Stimulated activated CD4-positive, alpha-beta T cell treated with anti-CD3 and anti-CD28 coated beads, TNF-alpha, amount 100 ng/mL, for 48 hours (primary cell): ENCODE measurements around the gene ARHGAP23.
"Not testable (repeated sequence)": the region's sequence is repeated elsewhere in the genome, so short reads cannot be mapped to it uniquely, and the experiment has no call there.

ENCODE experiments used
- DNase-seq, 3 donors: peaks; one replicate each; pipeline ENCODE4 v3.0.0-alpha.2; 2020; ENCODE audit warnings: low read depth in 3 of 3

Gene ARHGAP23

DNA sequence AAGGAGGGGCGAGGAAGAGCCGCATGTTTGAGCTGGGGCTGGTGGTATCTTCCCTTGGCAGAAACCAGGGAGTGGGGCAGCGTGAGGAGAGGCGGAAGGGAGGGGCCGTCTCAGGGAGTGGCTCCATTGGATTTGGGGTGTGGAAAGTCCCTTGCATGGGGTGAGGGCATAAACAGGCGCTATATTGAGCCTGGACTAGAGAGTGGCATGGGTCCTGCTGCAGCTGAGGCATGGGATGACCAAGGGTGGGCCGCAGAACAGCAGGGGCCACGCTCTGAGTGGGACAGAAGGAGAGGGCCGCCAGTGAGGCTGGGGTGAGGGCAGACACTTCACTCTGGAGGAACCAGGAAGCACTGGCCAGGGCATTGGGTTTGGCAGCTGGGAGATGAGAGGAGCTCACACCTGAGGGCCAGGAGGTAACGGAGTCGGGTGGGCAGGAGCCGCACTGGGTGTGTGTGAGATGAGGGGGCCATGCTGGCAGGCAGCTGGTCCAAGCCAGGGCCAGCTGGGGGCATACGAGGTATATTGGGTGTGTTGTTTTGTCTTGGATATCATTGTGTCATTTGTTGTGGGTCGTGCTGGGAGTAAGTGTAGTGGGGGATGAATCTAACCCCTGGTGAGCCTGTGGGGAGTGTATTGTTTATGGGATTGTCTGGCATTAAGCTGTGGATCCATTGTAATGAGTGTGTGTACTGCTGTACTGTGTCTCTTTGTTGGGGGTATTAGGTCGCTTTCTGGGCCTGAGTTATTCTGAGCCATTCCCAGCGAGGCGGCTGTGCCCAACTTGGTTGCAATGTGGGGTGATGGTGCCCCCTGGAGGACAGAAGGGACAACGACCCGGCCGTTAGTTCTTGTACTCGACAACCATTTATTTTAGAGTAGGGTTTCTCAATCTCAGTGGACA is 56.2 kb downstream of the ARHGAP23 start:
- peak; percentile 44 to 49 (median 47) for DNase-seq

DNA sequence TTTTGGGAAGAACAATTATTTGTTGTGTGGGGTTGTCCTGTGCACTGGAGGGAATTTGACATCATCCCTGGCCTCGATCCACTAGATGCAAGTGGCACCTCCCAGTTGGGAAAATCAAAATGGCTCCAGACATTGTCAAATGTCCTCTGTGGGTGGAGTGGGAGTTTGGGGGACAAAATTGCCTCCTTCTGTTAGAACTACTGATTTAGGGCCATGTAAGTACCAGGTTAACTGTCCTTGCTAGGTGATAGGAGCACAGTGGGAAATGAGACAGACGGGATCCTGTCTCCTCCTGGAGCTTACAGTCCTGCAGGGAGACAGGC is 56.8 kb downstream of the ARHGAP23 start:
- no peak for DNase-seq

DNA sequence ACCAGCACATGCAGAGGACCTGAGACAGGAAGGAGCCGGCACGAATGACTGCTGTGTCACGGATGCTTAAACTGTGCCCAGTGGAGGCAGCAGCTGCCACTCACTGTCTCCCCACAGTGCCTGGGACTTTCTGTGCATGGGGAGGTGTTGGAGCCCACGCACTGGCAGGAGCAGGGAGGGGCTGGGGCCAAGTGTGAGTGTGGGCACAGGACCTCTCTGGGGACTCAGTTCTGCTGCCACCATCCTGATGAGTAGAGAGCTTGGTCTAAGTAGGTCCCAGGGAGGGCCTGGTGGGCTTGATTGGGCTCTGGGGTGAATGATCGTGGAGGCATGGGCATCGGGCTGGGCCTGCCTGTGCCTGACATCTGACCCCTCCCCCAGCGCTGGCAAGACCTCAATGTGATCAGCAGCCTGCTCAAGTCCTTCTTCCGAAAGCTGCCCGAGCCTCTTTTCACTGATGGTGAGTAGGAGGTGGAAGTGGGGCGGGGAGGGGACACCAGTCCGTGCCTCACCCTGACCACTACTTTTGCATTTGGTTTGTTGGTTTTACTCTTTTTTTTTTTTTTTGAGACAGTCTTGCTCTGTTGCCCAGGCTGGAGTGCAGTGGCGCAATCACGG is 57.5 kb downstream of the ARHGAP23 start:
- peak in 2 of 3 donors; percentile 12 to 16 for DNase-seq

DNA sequence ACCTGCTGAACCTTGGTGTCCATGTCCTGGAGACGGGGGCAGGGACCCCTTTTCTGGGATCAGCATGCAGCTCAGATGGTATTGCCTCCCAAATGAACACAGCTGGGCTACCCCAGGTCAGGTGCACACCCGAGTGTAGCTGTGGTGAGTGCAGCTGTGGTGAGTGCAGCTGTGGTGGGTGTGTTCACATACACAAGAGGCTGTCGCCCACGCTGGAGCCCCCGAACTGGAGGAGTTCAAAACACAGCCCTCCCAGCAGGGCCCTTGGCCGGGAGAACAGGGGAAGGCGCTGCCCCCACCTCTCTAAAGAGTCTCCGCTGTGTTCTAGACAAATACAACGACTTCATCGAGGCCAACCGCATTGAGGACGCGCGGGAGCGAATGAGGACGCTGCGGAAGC is 61.5 kb downstream of the ARHGAP23 start:
- not testable (repeated sequence) for DNase-seq

DNA sequence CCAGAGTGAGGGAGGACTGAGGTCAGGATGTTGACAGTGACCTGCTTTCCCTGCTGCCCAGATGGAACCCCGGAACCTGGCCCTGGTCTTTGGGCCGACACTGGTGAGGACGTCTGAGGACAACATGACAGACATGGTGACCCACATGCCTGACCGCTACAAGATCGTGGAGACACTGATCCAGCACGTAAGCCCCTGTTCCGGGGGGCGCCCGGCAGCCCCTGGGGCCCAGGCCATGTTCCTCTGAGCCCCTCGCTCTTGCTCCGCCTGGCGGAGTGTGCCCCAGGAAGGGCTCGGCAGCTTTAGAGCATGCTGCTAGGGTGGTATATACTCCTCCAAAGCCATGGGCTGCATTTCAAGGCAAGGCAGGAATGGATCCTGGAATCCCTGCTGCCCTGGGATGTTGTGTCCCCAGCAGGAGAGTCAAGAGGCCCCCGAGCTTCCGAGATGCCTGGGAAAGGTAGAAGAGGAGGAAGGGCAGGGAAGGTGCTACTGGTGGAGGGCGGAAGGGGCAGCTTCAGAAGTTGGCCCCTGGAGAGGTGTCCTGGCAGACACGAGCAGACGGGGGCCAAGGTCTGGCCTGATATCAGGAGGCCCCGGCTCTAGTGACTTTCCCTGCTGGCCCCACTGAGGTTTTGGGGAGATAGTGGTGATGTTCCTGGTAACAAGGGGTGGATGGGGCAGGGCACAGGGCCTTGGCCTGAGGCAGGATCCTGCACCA is 63.2 kb downstream of the ARHGAP23 start:
- not testable (repeated sequence) for DNase-seq

DNA sequence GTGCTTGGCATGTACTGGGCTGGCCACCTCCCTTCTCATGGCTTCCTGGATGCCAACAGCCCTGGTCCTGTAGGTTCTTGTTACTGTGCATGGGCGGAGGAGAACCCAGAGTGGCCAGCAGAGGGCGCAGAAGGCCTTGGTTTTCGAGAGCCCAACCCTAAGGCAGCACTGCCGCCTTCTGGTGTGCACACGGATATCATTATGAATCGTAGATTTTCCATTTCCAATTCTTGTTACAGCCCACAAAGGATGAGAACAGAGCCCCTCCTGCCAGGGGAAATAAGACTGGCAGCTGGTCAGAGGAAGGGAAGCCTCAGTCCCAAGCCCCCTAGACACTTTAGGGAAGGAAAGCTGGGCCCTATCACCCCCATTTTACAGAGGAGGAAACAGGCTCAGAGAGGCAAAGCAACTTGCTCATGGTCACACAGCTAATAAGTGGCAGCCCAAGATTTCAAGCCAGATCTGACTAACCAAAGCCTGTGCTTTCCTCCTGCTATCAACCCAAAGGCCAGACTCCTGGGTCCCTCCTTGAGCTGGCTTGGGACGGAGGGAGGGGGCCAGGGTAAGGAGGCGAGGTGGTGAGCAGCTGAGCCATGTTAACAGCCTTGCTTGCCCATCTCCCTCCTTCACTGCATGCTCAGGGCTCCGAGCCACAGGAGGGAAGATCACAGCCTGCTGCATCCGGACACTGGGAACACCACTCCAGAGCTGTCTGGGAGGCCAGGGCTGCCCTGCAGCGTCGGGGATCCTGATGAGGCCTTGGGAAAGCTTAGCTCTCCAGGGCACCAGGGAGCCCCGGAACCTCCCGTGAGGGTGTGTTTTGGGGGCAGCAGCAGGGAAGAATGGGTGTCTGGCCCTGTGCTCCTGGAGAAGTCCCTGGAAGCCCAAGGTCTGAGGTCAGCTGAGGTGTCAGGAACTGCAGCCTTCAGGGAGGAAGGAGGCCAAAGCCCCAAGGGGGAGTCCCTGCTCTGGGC is 64.1 kb downstream of the ARHGAP23 start:
- DNase-seq: peak; percentile 85 to 90 (median 86)

DNA sequence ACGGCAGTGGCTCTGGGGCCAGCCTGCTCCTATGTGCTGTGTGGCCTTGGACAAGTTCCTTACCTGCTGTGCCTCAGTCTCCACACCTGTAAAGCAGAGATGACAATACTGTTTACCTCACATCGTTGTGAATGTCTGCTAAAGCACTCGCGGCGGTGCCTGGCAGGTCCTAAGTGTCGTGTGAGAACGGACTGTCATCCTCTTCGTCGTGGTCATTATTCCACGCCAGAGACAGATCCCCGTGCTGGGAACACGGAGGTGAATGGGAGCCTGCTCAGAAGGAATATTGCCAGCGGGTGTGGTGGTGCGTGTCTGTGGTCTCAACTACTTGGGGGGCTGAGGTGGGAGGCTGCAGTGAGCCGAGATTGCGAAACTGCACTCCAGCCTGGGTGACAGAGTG is 65.9 kb downstream of the ARHGAP23 start:
- not testable (repeated sequence) for DNase-seq

DNA sequence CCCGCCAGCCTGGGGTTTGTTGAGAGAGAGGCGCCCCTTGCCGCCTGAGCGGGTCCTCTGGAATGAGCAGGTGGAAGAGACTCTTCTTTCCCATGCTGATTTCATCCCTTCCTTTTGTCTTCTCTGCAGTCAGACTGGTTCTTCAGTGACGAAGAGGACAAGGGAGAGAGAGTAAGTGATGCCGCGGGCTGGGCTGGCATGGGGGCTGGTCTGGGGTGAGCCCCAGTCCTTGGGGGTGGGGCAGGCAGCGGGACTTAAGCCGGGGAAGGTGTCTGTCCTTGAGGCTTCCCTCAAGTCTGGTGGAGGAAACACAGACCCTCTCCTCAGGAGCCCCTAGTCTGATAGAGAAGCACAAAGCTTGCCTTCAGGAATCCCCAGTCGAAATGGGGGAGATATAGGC is 69.4 kb downstream of the ARHGAP23 start:
- not testable (repeated sequence) for DNase-seq

DNA sequence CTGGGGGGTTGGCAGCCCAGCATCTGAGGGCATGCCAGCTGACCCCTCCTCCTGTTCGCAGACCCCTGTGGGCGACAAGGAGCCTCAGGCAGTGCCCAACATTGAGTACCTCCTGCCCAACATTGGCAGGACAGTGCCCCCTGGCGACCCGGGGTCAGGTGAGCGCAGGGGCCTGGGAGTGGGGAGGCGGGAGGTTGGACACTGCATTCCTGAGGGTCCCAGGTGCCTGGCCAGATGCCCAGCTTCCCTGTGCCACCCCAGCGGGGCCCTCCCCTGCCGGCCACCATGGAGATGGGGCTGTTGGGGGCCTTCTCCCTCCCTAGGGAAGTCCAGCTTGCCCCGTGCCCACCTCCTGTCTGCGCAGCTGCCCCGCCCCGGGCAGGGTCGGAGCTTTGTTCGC is 70.1 kb downstream of the ARHGAP23 start:
- no peak for DNase-seq

DNA sequence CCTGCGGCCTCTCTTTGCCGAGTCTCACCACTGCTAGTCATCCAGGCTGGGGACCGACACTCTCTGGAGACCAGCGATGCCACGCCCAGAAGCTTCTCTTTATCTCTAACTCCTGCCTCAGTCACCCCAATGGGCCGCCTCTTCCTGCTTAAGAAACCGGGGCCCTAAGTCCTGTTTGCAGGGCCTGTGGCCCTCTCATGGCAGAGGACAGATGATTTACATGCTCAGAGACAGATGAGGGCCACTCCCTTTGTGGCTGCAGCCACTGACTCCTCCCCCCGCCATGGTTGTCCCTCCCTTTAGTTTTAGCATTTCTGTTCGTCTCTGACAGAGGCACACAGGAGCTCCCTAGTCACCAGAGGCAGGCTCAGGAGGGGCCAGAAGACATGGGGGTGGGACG is 71.0 kb downstream of the ARHGAP23 start:
- DNase-seq: not testable (repeated sequence)

DNA sequence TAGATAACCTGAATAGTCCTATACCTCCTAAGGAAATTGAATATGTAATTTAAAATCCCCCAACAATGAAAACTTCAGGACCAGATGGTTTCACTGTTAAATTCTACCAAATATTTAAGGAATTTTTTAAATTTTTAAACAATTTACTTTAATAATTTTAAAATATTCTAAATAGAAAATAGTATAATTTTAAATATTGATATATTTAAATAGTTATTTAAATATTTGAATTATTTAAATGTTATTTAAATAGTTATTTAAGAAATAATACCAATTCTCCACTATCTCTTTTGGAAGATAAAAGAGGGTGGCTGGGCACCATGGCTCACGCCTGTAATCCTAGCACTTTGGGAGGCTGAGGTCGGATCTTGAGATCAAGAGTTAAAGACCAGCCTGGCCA is 73.5 kb downstream of the ARHGAP23 start:
- not testable (repeated sequence) for DNase-seq

DNA sequence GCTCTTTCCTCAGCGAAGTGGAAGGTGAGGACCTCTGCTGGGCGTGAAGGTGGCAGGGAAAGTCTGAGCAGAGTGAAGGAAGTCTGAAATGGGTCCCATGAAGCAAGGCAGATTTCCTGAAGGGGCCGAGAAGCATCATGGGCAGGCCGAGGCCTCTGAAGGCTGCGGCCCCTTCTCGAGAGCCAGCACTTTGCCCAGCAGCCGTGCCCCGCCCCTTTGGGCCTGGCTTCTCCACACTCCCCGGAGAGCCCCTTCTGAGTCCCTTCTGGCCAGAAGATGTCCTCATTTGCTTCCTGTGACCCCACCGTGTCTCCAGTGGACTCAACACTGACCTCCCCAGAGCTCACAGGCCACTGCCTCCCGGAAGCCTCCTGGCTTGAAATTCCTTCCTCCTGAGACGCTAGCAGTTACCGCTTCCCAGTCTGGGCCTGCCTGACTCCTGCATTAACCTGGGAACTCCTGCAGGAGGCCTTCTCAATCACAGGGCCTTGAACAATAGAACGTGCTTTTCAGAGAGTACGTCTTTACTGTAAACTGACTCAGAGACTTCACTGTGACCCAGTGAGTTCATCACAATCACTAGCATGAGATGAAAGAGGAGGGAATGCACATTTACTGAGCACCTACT is 75.1 kb downstream of the ARHGAP23 start:
- not testable (repeated sequence) for DNase-seq

DNA sequence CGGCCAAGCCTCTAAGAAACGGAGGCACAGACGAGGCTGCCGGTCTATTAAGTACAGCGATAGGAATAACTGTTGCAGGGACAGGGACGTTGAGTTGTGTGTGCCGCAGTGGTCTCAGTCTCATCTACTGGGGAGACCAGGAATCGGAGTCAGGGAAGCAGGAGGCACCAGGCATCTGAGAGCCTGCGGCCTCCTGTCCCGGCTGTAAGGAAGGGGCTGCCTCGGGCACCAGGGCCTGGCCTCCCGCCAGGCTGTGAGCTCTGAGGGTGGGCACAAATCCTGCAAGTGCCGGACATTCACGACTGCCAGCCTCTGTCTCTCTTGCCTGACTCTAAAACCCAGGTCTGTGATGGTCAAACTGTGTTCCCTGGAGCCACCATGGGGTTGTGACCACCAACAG is 76.0 kb downstream of the ARHGAP23 start:
- DNase-seq: no peak

DNA sequence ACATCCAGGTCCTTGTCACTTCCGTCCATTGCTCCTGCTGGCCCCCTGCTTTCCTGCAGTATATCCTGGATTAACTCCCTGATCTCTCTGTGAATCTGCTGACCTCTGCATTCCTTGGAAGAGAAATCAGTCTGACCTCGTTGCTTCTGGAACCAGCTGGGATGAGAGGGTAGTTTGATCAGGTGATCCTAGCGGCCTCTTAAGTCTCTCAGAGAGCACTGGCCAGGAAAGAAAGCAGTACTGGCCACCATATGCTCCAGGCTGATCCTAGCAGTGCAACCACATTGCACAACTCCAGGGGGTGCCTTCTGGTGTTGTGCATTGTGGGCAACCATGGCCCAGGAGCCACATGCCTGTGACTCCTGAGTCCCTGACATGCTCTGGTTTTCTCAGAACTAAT is 79.2 kb downstream of the ARHGAP23 start:
- DNase-seq: no peak

DNA sequence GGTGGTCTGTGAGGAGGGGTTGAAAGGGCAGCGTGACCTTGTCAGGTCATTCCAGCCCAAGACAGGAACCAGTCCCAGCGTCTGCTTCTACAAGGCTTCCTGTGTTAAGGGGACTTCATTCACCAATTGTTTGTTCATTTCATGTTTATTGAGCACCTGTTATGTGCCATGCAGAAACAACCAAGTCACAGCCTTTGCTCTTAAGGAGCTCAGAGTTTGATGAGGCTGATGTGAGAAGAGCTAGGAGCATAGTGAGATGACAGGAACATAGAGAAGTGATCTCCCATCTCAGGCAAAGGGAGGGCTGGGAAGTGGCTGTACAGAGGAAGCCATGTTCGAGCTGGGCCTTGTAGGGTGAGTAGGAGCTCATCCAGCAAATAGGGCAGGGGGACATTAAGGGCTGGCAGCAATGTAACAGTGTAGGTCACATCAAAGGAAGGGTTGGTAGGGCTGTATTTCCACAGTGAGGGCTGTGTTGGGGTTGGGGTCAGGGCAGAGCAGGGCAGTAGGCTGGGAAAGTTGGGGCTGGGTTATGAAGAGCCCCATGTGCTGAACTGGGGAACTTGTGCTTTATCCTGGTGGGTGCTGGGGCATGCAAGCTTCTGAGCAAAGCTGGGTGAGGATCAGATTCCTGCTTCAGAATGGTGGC is 79.8 kb downstream of the ARHGAP23 start:
- DNase-seq: no peak

DNA sequence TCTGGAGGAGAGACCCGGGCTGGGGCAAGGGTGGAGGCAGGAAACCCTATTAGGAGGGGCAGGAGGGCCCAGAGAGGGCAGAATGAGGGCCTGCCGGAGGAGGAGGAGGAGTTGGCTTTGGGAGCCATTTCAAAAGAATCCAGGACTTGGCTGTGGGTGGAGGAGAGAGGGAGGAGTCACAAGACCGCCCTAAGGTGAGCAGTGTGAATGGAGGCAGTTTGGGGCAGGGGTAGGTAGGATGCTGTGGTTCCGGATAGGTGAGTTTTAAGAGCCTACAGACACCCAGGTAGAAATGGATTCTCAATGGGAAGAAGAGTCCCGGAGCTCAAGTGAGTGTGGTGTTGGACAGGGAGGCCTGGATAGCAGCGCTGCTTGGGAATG is 80.3 kb downstream of the ARHGAP23 start:
- no peak for DNase-seq

DNA sequence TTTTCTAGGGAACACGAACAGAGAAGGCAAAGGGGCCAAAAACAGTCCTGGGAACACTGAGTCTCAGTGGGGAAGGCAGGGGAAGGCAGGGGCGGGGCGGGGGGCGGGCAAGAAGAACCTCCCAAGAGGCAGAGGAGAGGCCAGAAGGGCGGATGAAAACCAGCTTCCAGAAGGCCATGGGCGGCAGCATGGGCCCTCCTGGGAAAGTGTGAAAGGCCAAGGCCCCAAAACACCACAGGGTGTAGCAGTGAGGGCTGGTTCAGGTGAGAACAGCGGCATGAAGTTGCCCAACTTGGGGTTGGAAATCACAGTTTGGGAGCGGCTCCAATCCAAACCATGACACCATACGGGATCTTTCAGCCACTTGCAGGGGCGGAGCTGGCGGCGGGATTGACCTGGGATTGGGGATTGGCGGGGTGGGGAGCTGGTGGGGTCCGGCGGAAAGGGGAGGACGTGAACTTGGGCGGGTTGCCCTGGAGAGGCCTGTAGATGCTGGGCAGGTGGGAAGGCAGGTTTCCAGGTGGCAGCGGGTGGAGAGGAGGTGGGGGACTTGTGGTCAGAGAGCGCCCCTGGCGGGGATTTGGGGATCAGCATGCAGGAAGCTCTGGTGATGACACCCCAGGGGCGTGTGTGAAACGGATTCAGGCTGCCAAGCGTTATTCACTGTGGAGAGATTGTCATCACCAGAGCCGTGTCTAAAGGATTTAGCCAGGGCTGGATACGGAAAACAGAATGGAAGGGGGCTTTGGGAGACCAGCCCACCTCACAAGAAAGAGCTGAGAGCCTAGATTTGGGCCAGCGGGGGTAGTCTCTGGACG is 80.9 kb downstream of the ARHGAP23 start:
- peak; percentile 55 to 73 (median 70) for DNase-seq

DNA sequence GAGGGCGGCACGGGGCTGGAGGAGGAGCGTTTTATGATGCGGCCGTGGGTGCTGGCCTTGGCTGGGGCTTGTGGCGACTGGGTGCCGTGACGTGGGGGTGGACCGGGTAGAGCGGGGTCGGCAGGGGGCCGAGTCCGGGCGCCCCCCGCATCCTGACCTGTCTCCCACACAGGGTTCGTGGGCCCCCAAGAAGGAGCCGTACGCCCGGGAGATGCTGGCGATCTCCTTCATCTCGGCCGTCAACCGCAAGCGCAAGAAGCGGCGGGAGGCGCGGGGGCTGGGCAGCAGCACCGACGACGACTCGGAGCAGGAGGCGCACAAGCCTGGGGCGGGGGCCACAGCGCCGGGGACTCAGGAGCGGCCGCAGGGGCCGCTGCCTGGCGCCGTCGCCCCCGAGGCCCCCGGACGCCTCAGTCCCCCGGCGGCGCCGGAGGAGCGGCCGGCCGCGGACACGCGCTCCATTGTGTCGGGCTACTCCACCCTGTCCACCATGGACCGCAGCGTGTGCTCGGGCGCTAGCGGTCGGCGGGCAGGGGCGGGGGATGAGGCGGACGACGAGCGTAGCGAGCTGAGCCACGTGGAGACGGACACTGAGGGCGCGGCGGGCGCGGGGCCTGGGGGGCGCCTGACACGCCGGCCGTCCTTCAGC is 81.6 kb downstream of the ARHGAP23 start:
- no peak for DNase-seq
